DMS114 treated with DMSO at 0.1 percent for 48 hours (cell line): ENCODE data around the gene KLF16.

Experiments used
- DNase-seq: peaks from one replicate; lab custom pipeline; 2025; ENCODE audit not compliant: unreplicated experiment; lab: John Stamatoyannopoulos, UW

KLF16 gene

DNA sequence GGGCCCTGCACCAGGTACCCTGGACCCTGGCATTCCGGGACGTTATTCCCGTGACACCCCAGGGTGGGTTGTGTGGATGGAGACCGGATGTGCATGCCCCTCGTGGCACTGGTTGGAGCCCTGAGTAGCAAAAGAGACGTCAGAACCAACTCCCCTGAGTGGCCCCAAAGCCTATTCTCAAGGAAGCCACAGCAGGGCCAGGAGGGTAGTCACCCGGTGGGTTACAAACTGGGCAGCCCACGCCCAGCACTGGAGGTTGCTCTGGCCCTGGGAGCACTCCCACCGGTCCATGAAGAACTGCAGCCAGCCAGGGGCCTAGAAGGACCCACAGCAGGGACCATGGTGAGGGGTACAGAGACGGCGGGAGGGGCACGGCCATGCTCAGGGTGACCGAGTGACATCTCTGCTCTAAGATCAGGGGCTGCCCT lies 7.5 kb downstream of the KLF16 start:
- DNase-seq, result no peak

DNA sequence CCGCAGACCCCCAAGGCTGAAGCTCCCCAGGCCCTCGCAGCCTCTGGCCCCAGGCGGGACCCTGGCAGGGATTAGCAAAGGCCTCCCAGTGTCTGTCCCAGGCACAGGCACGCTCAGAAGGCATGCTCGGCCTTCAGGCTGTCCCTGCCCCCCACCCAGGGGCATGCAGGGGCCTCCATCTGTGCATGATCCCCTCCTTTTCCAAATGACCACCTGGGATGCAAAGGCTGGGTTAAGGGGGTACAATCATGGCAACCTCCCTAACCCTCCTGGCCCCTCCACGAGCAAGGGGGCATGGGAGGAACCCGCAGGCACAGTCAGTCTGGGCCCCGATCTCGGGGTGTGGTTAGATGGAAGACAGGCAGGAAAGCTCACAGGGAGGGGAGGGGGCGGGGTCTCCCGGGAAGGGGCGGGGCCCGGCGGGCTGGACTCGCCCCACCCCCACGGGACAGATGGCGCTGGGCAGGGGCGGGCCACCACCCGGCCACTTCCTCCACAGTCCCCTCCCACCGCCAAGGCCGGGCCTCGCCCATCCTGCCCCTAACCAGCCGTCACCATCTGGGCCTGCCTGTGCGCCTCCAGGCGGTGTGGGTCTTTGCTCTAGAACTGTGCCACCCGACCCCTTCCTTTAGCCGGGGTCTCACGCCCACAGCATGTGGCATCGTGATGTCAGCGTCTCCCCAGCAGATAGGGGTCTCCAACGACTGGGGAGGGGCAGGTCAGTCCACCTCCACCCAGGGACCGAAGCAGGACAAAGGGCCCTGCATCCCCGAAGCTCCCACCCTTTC lies 8.1 kb downstream of the KLF16 start:
- peak; percentile 34 for DNase-seq

DNA sequence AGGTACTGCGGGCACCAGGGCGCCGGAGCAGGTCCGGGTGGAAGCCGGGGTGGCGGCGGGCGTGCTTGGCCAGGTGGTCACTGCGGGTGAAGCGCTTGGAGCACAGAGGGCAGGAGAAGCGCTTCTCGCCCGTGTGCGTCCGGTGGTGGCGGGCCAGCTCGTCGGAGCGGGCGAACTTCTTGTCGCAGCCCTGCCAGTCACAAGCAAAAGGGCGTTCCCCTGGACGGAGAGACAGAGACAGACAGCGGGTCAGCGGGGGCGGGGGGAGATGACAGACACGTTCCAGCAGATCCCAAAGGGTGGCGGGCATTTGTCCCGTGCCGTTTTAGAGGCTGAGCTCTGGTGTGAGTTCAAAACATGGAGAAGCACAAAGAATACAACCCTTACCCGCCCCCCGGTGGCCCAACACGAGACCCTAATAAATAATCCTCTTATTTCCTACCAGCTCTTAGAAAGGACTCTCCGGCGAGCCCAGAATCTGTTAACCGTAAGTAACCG lies 8.8 kb downstream of the KLF16 start:
- no peak for DNase-seq

DNA sequence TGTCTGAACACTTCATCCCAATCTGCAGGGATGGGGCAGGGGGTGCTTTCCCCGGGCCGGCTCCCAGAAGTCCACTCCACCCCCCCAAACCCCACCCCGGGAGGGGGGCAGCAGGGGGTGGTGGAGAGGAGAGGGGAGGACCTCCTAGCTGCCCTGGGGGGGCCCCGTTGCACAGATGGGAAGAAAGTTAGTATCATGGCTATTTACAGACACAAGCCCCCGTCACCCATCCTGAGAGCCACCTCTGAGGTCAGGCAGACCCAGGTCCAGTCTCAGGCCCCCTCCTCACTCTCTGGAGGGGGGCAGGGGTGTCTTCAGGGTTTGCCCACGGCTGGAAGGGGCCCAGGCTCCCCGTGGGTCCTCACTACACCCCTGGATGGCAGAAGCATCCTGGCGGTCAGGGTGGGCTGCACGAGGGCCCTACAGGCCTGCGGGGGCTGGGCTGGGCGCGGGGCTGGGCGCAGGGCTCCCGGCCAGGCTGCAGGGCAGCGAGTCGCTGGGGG lies 9.3 kb downstream of the KLF16 start:
- no peak for DNase-seq

DNA sequence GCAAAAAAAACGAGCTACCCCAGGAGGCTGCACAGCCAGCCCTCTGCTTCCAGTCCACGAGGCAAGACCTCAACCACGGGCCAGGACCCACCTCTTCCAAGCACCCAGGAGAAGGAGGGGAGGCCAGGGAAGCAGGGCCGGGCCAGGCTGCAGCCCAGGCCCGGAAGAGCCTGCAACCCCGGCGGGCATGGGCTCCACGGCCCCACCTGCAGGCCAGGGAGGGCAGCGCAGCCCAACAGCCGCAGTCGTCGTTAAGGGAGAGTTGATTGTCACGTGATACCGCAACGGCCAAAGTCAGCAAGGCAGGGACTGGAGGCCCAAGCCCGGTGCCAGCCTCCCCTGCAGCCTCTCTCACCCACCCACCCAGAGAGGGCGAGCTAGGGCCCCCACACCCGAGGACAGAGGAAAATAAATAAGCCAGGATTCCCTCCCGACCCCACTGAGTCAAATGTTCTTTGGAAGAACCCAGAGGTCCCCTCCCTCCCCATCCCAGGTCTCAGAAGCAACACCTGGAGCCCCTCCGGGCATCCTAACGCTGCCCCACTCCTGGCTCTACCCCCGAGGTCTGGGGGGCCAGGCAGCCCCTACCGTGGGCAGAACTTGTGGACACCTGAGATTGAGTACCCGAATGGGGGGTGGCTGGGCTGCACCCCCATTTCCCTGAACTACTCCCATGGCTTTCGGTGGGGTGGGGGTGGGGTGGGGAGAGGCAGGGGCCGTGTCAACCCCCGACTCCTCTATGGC lies 9.9 kb downstream of the KLF16 start:
- DNase-seq, result peak; percentile 51

DNA sequence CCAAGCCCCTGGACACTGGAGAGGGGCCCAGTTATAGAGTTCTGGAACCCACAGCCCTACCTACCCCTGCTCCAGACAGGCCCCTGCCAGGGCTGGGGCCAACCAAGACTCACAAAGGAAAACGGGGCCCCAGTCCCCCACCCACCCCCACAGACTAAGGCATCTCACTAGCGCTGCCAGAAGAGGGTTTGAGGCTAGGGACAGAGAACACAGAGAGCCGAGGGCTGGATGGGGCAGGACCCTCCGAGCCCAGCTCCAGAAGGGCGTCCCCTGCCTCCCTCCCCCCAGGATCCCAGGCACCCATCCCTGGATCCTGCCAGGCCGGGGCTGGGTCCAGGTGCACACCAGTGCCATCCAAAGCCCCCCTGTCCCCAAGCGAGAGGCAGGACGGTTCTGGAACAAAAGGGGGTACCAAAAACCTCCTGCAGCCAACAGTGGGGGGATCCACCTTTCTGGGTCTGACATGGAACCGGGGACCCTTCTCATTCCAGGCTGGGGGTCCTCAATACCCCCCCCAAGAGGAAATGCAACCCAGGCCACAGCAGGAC lies 10.7 kb downstream of the KLF16 start:
- no peak for DNase-seq

DNA sequence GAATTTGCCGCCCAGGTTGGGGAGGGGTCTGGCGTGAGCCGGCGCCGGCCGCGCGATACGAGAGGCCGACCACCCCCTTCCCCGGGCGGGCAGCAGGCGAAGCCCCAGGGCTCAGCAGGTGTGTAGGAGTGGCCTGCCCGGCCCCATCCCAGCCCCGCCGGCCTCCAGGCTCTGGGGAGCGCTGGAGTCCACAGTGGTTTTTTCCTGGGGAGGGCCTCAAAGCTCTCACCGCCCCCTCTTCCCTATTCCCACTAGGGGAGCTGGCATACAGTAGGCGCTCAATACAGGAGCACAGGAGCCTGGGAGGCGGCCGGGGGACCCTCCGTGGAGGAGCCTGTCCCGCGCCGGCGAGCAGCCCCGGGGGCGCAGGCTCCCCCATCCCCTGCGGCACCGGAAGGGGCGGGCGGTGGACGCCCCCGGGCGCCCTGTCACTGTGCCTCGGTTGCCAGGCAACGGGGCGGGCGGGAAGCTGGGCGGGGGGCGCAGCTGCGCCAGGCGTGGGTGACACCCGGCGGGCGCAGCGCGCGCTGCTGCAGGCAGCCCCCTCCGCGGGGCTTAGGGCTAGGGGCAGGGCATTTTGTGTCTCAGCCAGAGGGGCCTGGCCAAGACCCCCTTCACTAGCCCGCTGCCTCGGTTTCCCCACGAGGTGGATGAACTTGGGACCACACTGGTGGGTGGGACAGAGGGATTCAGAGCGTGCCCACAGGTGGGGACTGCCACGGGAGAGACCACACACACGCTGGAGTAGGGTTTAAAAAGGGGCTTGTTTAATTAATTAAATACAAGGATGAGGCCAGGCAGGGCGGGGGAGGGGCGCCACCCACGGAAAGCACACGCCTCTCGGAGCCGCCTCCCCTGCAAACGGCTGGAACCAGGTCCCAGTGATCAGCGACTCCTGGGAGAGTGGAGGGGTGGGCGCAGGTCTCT lies 11.5 kb downstream of the KLF16 start:
- DNase-seq, result no peak

DNA sequence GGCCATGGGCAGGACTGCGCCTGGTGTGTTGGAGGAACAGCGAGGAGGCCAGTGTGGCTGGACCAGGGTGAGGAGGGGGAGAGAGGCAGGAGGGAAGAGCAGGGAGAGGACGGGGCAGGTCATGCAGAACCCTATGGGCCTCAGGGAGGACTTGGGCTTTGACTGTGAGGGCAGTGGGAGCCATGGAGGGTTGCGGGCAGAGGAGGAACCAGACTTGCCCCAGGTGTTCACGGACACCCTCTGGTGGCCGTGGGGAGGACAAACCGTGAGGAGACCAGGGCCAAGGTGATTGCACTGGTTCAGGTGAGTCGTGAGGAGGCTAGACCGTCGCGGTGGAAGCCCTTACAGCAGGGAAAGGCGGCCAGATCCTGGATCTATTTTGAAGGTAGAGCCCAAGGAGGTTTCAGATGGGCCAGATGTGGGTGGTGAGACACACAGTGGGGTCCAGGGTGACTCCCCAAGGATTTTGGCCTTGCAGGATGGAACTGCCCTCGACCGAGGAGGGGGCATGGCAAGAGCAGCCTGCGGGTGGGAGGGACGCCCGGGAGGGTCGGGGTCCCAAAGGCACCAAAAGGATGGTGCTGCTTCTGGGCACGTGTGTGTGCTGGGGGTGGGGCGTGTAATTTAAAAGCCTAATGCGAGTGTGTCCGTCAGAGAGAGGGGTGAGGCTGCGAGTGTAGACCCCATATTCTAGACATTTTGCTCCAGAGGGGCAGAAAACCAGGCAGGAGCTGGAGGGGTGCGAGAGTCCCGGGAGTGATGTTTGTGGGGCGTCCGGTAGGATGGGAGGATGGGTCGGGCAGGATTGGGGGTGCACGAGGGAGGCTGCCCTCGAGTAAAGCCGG lies 12.3 kb downstream of the KLF16 start:
- DNase-seq, result no peak

DNA sequence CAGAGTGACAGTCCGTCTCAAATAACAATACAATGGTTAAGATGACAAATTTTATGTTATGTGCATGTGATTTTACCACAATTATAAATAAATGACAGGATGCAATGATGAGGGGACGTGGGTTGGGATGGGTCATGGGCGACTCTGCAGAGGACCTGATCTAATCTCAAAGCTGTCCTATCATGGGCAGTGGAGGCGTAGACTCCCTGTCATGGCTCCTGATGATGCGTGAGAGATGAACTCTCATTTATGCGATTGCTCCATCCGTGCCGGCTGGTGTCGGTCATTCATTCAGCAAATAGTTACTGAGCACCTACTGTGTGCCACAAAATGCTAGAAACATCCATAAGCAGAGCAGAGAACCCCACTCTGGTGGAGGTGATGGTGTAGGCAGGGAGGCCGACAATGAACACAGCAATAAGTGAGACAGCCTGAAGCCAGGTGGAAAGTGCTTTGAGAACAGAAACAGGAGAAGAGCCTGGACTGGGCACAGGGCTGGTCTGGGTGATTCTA lies 13.4 kb downstream of the KLF16 start:
- no peak for DNase-seq

DNA sequence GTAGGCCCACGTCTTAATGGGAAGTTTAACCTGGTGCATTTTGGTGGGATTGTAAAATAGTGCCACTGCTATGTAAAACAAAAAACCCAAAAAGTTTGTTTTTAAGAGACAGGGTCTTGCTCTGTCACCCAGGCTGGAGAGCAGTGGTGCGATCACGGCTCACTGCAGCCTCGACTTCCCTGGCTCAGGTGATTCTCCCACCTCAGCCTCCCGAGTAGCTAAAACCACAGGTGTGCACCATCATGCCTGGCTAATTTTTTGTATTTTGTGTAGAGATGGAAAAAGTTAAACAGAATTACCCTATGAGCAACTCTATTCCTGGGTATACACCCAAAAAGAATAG lies 14.3 kb downstream of the KLF16 start:
- no peak for DNase-seq

DNA sequence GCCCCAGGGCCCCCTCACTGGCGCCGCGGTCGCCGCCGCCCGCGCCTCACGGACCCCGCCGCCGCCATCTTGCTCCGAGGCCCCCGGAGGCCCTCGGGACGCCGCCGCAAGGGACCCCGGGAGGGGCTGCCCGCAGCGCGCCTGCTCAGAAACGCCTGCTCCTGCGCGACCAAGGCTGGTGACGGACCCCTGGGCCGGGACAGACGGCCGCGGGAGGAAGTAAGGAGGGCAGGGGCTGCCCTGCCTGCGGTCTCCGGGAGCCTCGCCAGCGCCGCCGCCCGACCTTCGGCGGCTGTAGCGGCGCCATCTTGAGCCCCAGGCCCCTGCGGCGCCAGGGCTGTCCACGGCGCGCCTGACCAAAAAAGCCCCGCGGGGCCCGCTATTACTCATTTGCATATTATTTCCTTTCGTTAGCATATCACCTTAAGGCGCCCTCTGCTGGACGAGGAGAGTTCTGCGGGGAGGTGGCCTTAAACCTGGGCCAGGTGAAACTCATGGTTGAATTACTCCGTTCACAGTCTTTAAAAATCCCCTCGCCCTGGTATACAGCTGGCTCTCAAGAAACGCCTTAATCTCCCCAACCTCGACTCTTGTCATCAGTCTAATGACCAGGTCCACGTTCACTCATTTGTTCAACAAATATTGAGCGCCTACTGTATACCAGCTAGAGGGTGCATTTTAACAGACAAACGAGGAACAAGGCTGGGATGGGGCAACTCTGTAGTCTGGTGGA lies 14.8 kb downstream of the KLF16 start, which contains the start of gene REXO1:
Gene REXO1, minus strand, starts transcription at position 85 of the 733 bp plus-strand sequence. CDS start 125 bp downstream, outside the sequence.
- DNase-seq, result peak; percentile 66

DNA sequence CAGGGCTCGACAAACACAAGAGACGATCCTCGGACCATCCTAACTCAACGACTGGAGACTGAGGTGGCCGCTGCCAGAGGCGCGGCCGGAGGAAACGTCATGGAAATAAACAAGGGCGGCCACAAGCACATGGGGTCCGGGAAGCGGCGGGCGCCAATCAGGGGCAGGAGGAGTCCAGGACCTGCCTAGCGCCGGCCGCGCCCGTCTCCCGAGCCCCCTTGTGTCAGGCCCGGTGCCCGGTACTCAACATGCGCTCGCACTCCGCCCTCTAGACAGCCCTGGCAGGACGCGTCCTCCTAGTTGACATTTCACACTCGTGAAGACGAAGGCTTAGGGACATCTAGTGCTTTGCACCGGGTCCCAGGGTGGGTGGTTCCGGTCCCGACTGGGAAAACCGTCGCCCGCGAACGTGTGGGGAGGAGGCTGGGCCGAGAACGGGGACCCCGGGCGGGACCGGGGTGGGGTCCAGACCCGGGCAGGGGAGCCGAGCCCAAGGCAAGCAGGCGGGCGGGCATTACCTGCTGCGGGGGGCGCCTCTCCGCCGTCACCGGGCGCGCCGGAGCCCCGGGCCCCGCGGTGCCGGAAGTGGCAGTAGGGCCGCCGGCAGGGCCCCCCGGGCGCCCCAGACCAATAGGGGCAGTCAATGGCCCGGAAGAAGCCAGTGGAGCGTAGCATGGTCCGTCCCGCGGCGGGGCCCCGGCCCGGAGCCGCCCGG lies 15.5 kb downstream of the KLF16 start:
- no peak for DNase-seq

DNA sequence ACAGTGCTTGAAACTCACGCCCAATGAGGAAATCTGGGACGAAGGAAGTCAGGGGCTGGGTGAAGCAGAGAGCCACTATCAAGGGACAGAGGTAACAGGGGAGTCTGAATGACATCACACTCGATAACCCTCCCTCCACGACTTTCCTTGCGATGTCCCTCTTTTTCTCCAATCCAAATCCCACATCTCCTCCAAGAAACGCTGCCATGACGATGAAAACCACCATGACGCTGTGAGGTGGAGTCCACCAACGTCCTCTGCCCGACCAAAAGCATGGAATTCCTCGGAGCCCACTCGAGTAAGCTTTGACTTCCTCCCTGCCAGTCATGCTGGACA lies 16.1 kb downstream of the KLF16 start:
- DNase-seq, result no peak

DNA sequence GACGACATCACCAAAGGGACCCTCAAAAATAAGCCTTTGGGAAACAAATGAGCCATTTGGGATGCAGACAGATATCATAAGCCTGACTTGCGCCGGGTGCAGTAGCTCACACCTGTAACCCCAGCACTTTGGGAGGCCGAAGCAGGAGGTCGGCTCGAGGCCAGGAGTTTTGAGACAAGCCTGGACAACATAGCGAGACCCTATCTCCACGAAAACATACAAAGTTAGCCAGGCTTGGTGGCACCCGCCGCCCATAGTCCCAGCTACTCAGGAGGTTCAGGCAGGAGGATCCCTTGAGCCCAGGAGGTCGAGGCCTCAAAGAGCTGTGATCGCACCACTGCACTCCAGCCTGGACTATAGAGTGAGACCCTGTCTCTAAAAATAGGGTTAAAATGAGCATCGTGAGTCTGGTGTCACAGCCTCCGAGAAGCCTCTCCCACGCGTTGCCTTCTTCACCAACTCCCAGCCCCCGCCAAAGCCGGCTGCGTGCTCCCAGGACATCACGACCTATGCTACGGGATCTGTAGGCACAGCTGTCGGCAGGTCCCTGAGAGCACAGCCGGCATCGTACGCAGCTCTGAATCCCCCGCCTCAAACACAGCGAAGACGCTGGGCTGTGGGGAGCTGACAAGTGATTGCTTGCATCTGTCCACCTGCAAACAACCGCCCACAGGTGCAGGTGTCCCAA lies 16.7 kb downstream of the KLF16 start:
- no peak for DNase-seq

DNA sequence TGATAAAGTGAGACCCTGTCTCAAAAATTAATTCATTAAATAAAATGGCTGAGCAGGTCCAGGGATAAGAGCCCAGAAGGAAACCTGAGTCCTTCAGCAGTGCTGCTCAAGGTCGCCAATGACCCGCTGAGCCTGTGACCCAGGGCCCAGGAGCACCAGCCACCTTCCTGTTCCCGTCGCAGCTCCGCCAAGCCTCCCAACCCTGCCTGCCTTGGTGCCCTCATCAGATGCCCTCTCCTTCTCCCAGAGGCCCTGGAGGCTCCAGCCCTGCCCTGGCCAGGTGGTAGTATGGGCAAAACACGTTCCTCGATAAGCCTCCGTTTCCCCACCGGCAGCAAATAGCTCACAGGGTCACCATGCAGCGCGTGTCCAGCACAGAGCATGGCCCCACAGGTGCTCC lies 17.7 kb downstream of the KLF16 start:
- DNase-seq, result no peak

DNA sequence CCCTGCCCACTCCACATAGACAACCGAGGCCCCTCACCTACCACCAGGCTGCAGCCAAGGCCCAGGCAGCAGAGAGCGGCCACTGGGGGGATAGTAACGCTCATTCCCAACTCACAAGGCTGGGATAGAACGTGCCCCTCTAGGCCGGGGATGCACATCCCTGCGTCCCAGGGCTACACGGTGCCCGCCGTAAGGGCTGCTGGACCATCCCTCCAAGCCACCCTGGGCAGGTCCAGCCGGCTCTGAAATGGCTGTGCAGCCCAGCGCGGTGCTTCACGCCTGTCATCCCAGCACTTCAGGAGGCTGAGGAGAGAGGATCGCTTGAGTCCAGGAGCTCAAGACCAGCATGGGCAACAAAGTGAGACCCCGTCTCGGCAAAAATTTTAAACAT lies 18.3 kb downstream of the KLF16 start:
- no peak for DNase-seq

DNA sequence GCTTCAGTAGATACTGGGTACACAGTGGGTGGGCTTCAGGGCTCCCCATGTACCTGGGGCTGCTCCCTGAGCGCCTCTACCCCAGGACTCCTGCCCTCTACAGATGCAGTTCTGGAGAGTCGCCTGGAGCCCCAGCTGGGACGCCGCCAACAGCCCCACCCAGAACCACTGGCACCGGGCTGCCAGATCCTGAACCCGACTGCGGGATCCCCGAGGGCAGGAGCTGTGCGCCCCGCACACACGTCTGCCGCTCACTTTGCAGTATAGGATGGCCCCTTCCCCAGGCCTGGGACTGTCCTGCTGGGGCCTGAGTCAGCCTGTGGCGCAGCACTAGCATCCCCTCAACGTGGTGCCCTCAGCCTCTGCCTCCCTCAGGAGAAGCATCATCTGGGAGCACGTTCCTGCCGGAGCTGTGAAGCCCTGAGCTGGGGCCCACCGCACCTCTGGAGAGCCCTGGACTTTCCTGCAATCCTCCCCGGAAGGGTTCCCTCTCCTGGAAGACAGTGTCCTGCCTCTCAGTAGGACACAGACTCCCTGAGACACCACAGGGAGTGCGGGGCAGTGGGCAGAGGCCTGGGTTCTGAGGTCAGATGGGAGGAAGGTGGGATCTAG lies 18.8 kb downstream of the KLF16 start:
- no peak for DNase-seq
